Natural killer cell treated with Interleukin-12 subunit alpha and Interleukin-12 subunit beta and Interleukin-15 and Interleukin-18, amount 100 ng/mL, for 72 hours (primary cell): ENCODE data around the gene KCNA1. TPM values are rescaled to one million over a fixed set of nuclear protein-coding genes. Genes with fewer than 3 reads are reported as not detected.

ENCODE experiments used
- ATAC-seq, 2 donors: fragments of 150-1000 bp; cut with Tn5 transposase in 1 of 2; sonication (Bioruptor Pico), chemical (Tn5 transposase) in 1 of 2; 2 replicates each; pipeline ENCODE4 v1.10.0; 2021
- DNase-seq: peaks from one replicate; pipeline ENCODE4 v3.0.0; 2022; ENCODE audit warnings: low spot score
- H3K27ac Mint-ChIP-seq, 2 donors: 1 replicate in 1 of 2; 2 replicates in 1 of 2; pipeline ENCODE4 v1.8.0; 2022; ENCODE audit warnings: mixed read lengths in 2 of 2, mild to moderate bottlenecking in 1 of 2, moderate library complexity in 1 of 2
- H3K27me3 Mint-ChIP-seq, 2 donors: 1 replicate in 1 of 2; 2 replicates in 1 of 2; pipeline ENCODE4 v1.8.0; 2022; ENCODE audit warnings: mixed read lengths in 2 of 2
- H3K36me3 Mint-ChIP-seq: one replicate; pipeline ENCODE4 v1.8.0; 2022; ENCODE audit warnings: mixed read lengths
- H3K4me1 Mint-ChIP-seq, 2 donors: 1 replicate in 1 of 2; 2 replicates in 1 of 2; pipeline ENCODE4 v1.8.0; 2022; ENCODE audit warnings: low read depth in 2 of 2, mixed read lengths in 2 of 2, mild to moderate bottlenecking in 1 of 2
- H3K4me3 Mint-ChIP-seq: one replicate; pipeline ENCODE4 v1.8.0; 2022; ENCODE audit warnings: mixed read lengths
- H3K9me3 Mint-ChIP-seq: 2 replicates; pipeline ENCODE4 v1.8.0; 2022; ENCODE audit warnings: mixed read lengths
- total RNA-seq, 2 donors: library from RNA; stranded (reverse); gene quantifications; one replicate each; pipeline ENCODE4 v1.2.3, GENCODE V29; 2022

KCNA1 gene
- total RNA-seq, 2 donors from 2014 or later = not detected

DNA sequence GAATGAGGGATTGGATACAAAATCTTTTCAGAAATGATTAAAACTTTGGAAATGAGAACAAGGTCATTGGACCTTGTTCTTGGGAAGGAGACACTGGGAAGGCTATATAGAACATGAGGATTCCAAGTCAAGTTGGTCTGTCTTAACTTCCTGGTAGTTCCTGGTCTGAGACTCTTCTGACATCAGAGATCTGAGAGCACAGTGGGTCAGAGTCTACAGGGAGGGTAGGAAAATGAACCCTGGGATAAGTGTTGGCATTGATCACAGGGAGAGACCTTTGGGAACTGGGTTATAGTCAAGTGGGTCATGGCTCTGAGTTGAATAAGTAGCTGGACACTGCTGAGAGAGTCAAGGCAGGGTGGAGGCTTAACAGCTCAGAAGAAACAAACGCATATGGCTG is 17.3 kb upstream of the KCNA1 start:
- Mint-ChIP-seq H3K36me3 (no peaks in the 10 kb centered on the region), H3K9me3 (no peaks in the 10 kb centered on the region), H3K4me3 (no peak overlapping the region), H3K4me1 (no peaks in the 10 kb centered on the region), H3K27me3 (peaks cover 27 to 45% of the 10 kb centered on the region in 2 donors), H3K27ac (no peak overlapping the region)
- ATAC-seq = no peak
- DNase-seq = no peak

DNA sequence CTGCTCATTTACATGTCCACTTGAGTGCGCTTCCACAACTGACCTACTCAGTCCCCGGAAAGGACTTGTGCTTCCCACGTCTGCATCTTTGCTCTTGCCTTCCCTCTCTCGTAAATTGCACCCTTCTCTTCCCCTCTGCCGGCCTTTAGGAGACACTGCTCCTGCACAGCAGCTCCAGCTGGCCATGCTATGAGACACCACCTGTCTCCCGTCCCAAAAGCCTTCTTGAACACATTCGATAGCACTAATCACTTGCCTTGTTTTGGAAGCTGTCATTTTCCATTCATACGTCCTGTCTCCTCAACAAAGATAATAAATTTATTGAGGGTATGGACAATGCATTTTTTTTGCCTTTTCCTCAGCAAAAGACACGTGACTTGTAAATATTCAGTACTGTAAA is 15.7 kb upstream of the KCNA1 start:
- no peaks in the 10 kb centered on the region for H3K36me3 Mint-ChIP-seq
- H3K4me1 Mint-ChIP-seq = no peaks in the 10 kb centered on the region
- no peak overlapping the region for H3K27ac Mint-ChIP-seq
- H3K27me3 Mint-ChIP-seq = peaks cover 29 to 38% of the 10 kb centered on the region in 2 donors
- ATAC-seq = no peak
- H3K9me3 Mint-ChIP-seq = no peaks in the 10 kb centered on the region
- no peak for DNase-seq
- H3K4me3 Mint-ChIP-seq = no peak overlapping the region

DNA sequence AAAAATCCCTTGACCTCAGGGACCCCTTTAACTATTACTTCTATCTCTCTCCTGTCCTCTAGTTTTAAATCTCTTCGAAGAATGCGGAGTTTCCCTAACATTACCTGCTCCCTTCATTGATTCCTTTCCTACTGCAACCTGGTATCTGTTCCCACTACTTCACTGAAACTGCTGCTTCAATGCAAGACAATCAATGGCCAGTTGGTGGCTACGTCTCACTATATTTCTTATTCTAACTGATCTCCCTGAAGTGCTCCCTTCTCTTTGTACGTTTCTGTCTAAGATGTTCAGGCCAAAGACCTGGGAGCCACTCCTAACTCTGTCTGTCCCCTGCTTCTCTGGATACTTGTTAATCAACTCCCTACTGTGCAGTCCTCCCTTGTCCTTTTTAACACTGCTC is 10.3 kb upstream of the KCNA1 start:
- Mint-ChIP-seq H3K4me1 (no peaks in the 10 kb centered on the region), H3K9me3 (no peaks in the 10 kb centered on the region), H3K27ac (no peak overlapping the region), H3K36me3 (no peaks in the 10 kb centered on the region), H3K27me3 (peaks cover 23 to 37% of the 10 kb centered on the region in 2 donors), H3K4me3 (no peak overlapping the region)
- no peak for ATAC-seq
- DNase-seq = no peak

DNA sequence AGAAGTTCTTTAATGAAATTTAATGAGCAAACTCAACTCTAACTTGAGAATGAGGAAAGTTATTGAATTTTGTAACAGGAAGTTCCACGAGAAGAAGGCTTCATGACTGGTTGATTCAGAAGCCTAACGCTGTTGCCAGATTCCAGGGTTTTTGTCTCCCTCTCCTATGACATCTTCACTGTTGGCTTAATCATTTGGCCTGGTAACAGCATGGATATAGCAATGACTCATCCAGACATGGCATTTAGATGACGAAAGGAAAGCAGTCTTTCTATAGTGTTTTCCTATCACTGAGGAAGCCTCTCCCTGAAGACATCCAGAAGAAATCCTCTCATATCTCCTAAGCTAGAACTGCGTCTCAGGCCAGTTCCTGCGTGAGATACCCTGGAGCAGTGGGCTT is 9.4 kb upstream of the KCNA1 start:
- no peak overlapping the region for H3K4me3 Mint-ChIP-seq
- H3K9me3 Mint-ChIP-seq = no peaks in the 10 kb centered on the region
- no peak overlapping the region for H3K27ac Mint-ChIP-seq
- no peaks in the 10 kb centered on the region for H3K4me1 Mint-ChIP-seq
- ATAC-seq (no peak), DNase-seq (no peak)
- peaks cover 23 to 32% of the 10 kb centered on the region in 2 donors for H3K27me3 Mint-ChIP-seq
- H3K36me3 Mint-ChIP-seq = no peaks in the 10 kb centered on the region

GRCh38 chr12:4905316-4905715 is 4.4 kb upstream of the KCNA1 start:
- H3K4me3 Mint-ChIP-seq = no peak overlapping the region
- DNase-seq (no peak), ATAC-seq (no peak)
- H3K36me3 Mint-ChIP-seq = no peaks in the 10 kb centered on the region
- no peak overlapping the region for H3K27ac Mint-ChIP-seq
- H3K27me3 Mint-ChIP-seq = peaks cover 12 to 19% of the 10 kb centered on the region in 2 donors
- H3K9me3 Mint-ChIP-seq = no peaks in the 10 kb centered on the region
- peaks cover 0 to 3% of the 10 kb centered on the region in 2 donors for H3K4me1 Mint-ChIP-seq

DNA sequence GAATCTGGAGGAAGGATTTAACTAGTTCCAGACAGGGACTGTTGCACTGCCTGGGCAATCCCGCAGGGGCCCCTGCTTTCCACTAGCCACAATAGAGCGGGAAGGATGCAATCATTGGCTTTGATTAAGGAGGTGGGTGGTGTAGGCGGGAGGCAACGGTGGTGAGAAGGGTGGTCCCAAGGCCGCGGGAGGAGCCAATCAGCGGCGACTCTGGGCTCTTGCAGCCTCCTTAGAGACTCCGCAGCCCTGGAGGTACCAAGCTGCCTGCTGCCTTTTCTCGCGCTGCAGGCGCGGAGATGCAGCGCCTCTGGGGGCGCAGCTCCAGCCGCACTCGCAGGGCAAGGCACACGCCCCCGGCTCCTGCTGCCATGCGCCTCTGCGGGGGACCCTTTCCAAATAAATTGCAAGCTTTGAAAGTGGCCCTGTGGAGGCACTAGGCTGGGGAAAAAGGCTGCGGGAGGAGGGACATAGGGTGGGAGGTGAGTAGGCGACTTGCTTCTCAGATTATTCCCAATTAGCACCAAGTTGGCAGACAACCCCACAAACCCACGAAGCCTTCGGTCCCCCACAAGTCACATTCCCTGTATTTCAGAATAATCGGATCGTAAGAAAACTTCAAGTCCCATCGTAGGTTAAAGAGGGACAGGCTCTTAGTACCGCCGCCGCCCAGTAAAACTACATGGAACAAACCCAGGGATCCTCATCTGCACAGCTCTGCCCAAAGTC is 858 bp upstream of the KCNA1 start:
- peaks cover 19 to 20% of the 10 kb centered on the region in 2 donors for H3K27me3 Mint-ChIP-seq
- no peak overlapping the region for H3K27ac Mint-ChIP-seq
- ATAC-seq (peak in 1 of 2 donors; percentile 43), DNase-seq (no peak)
- H3K9me3 Mint-ChIP-seq = no peaks in the 10 kb centered on the region
- H3K36me3 Mint-ChIP-seq = peaks cover 5% of the 10 kb centered on the region
- H3K4me3 Mint-ChIP-seq = no peak overlapping the region
- peaks cover 0 to 10% of the 10 kb centered on the region in 2 donors for H3K4me1 Mint-ChIP-seq

DNA sequence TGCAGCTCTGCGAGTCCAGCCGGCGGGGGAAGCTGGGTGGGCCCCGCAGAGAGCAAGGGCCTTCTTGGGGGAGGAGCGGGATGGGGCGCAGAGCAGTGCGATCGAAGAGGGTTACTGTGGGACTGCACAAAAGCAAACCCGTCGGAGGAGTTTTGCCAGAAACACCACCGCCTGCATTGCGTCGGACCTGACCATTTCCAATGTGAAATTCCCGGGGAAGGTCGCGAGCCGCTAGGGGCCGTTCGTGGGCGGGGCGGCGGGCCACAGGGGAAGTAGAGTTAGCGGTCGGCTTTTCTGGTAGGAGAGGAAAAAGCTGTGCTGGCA is 333 bp upstream of the KCNA1 start:
- no peak for DNase-seq

GRCh38 chr12:4910502-4911315 is 1.0 kb downstream of the KCNA1 start:
- peak; percentile 3 to 34 for ATAC-seq
- H3K27ac Mint-ChIP-seq = no peak overlapping the region
- H3K36me3 Mint-ChIP-seq = peaks cover 5% of the 10 kb centered on the region
- peaks cover 28 to 36% of the 10 kb centered on the region in 2 donors for H3K27me3 Mint-ChIP-seq
- DNase-seq = no peak
- peaks cover 0 to 10% of the 10 kb centered on the region in 2 donors for H3K4me1 Mint-ChIP-seq
- H3K4me3 Mint-ChIP-seq = peak overlapping the region; percentile 81
- no peaks in the 10 kb centered on the region for H3K9me3 Mint-ChIP-seq

More for the DNA sequence above, 333 bp upstream of the KCNA1 start:
- no peak for ATAC-seq
- Mint-ChIP-seq H3K4me1 (peaks cover 0 to 10% of the 10 kb centered on the region in 2 donors), H3K9me3 (no peaks in the 10 kb centered on the region), H3K27me3 (peaks cover 19 to 25% of the 10 kb centered on the region in 2 donors), H3K4me3 (no peak overlapping the region), H3K36me3 (peaks cover 5% of the 10 kb centered on the region), H3K27ac (no peak overlapping the region)

- peaks cover 5% of the 10 kb centered on the region for H3K36me3 Mint-ChIP-seq
- peaks cover 30 to 43% of the 10 kb centered on the region in 2 donors for H3K27me3 Mint-ChIP-seq
- peaks cover 0 to 10% of the 10 kb centered on the region in 2 donors for H3K4me1 Mint-ChIP-seq
- H3K27ac Mint-ChIP-seq = no peak overlapping the region
- H3K9me3 Mint-ChIP-seq = no peaks in the 10 kb centered on the region
- ATAC-seq (no peak), DNase-seq (no peak)
- H3K4me3 Mint-ChIP-seq = peak overlapping the region; percentile 52
These were observed 1.8 kb downstream of the KCNA1 start for GRCh38 chr12:4911316-4911994.

- Mint-ChIP-seq H3K36me3 (peaks cover 5% of the 10 kb centered on the region), H3K4me1 (peaks cover 0 to 7% of the 10 kb centered on the region in 2 donors), H3K4me3 (no peak overlapping the region), H3K27me3 (peaks cover 44 to 66% of the 10 kb centered on the region in 2 donors), H3K27ac (no peak overlapping the region), H3K9me3 (no peaks in the 10 kb centered on the region)
- ATAC-seq = no peak
- DNase-seq = no peak
These were observed 5.0 kb downstream of the KCNA1 start for GRCh38 chr12:4914720-4915119.

GRCh38 chr12:4915752-4916151 is 6.0 kb downstream of the KCNA1 start:
- no peak overlapping the region for H3K27ac Mint-ChIP-seq

GRCh38 chr12:4918950-4919660 is 9.4 kb downstream of the KCNA1 start:
- Mint-ChIP-seq H3K9me3 (no peaks in the 10 kb centered on the region), H3K27ac (no peak overlapping the region), H3K36me3 (no peaks in the 10 kb centered on the region), H3K4me1 (no peaks in the 10 kb centered on the region), H3K27me3 (peaks cover 40 to 66% of the 10 kb centered on the region in 2 donors), H3K4me3 (no peak overlapping the region)
- no peak for ATAC-seq
- DNase-seq = no peak

More at GRCh38 chr12:4915752-4916151, 6.0 kb downstream of the KCNA1 start:
- Mint-ChIP-seq H3K4me1 (peaks cover 0 to 4% of the 10 kb centered on the region in 2 donors), H3K4me3 (no peak overlapping the region), H3K27me3 (peaks cover 41 to 67% of the 10 kb centered on the region in 2 donors), H3K9me3 (no peaks in the 10 kb centered on the region), H3K36me3 (peaks cover 5% of the 10 kb centered on the region)
- ATAC-seq (no peak), DNase-seq (no peak)

DNA sequence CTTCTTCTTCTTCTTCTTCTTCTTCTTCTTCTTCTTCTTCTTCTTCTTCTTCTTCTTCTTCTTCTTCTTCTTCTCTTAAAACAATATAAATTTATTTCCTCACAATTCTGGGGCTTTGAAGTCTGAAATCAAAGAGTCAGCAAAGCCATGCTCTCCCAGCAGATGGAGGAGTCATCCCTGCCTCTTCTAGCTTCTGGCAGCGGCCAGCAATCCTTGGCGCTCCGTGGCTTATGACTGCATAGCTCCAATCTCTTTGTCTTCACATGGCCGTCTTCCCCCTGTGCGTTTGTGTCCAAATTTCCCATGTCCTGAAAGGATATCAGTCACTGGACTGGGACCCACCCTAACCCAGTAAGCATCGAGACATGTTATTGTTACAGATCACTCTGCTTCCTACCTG is 22.9 kb downstream of the KCNA1 start:
- ATAC-seq = no peak
- Mint-ChIP-seq H3K27me3 (peaks cover 40 to 62% of the 10 kb centered on the region in 2 donors), H3K27ac (no peak overlapping the region), H3K4me3 (no peak overlapping the region), H3K36me3 (no peaks in the 10 kb centered on the region), H3K4me1 (no peaks in the 10 kb centered on the region), H3K9me3 (no peaks in the 10 kb centered on the region)
- DNase-seq = no peak
